Measurements from ENCODE around the gene METTL22. TPM values are rescaled to one million over a fixed set of nuclear protein-coding genes. Genes with fewer than 3 reads are reported as not detected.

Gene METTL22
- total and polyA plus RNA-seq, 12 donors = 8.4 to 67.1 (median 25.3) TPM

- DNase-seq = no peak
- WGBS, 4 donors = 74 to 79% (median 76%) methylated on average over 4 to 5 of the region's 5 CpGs
- Histone ChIP-seq H3K4me1 (replicated peaks in 1 of 2) (peaks cover 7 to 16% of the 10 kb centered on the region in 2 donors), H3K9me3 (replicated peaks in 1 of 3) (no peaks in the 10 kb centered on the region), H3K36me3 (replicated peaks in 1 of 2) (no peaks in the 10 kb centered on the region), H3K4me3 (no peak overlapping the region), H3K27ac (no peak overlapping the region), H3K27me3 (no peaks in the 10 kb centered on the region)
- intact Hi-C loops (cut with DNase I) = no loop called here
- TF ChIP-seq POLR2A (IDR thresholded peaks at IDR 0.05) = no peak
- TF ChIP-seq, protein P1, sequence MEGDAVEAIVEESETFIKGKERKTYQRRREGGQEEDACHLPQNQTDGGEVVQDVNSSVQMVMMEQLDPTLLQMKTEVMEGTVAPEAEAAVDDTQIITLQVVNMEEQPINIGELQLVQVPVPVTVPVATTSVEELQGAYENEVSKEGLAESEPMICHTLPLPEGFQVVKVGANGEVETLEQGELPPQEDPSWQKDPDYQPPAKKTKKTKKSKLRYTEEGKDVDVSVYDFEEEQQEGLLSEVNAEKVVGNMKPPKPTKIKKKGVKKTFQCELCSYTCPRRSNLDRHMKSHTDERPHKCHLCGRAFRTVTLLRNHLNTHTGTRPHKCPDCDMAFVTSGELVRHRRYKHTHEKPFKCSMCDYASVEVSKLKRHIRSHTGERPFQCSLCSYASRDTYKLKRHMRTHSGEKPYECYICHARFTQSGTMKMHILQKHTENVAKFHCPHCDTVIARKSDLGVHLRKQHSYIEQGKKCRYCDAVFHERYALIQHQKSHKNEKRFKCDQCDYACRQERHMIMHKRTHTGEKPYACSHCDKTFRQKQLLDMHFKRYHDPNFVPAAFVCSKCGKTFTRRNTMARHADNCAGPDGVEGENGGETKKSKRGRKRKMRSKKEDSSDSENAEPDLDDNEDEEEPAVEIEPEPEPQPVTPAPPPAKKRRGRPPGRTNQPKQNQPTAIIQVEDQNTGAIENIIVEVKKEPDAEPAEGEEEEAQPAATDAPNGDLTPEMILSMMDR (IDR thresholded peaks at IDR 0.05) = no peak
Observed at GRCh38 chr16:8676160-8676547, 54.7 kb downstream of the METTL22 start.

- 73 to 98% (median 85%) methylated on average over 5 to 7 of the region's 7 CpGs for WGBS, 4 donors
- Histone ChIP-seq H3K27me3 (no peaks in the 10 kb centered on the region), H3K27ac (no peak overlapping the region), H3K36me3 (replicated peaks in 1 of 2) (no peaks in the 10 kb centered on the region), H3K4me1 (replicated peaks in 1 of 2) (peaks cover 7 to 16% of the 10 kb centered on the region in 2 donors), H3K9me3 (replicated peaks in 1 of 3) (no peaks in the 10 kb centered on the region), H3K4me3 (no peak overlapping the region)
- intact Hi-C loops (cut with DNase I) = no loop called here
- DNase-seq = no peak
- TF ChIP-seq, protein P1 (IDR thresholded peaks at IDR 0.05) = no peak
- no peak for TF ChIP-seq POLR2A (IDR thresholded peaks at IDR 0.05)
Observed at GRCh38 chr16:8676737-8677375, 55.4 kb downstream of the METTL22 start.

- no peaks in the 10 kb centered on the region for H3K9me3 ChIP-seq (replicated peaks in 1 of 3)
- no peak overlapping the region for H3K27ac ChIP-seq
- H3K27me3 ChIP-seq = no peaks in the 10 kb centered on the region
- DNase-seq = no peak
- peaks cover 7 to 16% of the 10 kb centered on the region in 2 donors for H3K4me1 ChIP-seq (replicated peaks in 1 of 2)
- intact Hi-C loops (cut with DNase I) = no loop called here
- TF ChIP-seq, protein P1 (IDR thresholded peaks at IDR 0.05) = no peak
- TF ChIP-seq POLR2A (IDR thresholded peaks at IDR 0.05) = no peak
- WGBS, 4 donors = 92 to 97% (median 95%) methylated on average over 5 of the region's 5 CpGs
- H3K4me3 ChIP-seq = no peak overlapping the region
- H3K36me3 ChIP-seq (replicated peaks in 1 of 2) = no peaks in the 10 kb centered on the region
Observed at GRCh38 chr16:8677481-8677880, 56.0 kb downstream of the METTL22 start.

DNA sequence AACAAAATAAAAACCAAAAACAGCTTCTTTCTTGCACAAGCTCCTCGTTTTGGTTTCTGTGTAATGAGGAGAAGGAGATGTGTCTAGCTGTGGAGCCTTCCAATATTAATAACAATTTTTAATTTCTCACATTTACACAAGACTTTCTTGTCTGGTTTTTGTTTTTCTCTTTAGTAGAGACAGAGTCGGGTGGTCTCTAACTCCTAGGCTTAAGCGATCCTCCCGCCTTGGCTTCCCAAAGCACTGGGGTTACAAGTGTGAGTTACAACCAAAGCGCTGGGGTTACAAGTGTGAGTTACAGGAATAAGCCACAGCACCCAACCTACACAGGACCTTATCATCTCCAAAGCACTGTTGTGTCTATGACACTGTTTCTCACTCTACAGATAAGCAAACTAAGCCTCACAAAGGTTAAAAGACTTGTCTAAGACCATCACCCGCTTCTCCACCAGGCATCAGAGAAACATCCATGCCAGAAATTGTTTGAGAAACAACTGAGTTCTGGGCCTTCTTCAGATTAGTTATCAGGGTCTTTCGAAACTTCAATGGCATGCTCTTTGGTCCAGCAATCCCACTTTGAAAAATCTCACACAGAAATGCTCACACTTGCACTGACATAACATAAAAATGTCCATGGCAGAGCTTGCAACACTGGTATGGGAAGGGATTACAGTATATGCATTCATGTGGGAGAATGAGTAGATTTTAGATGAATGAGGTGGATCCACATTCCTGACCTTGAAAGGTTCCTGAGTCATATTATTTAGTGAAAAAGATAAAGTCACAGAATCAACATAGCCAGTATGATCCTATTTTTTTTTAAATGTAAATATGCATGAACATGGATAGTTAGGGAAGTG, 56.8 kb downstream of the METTL22 start:
- Histone ChIP-seq H3K4me1 (replicated peaks in 1 of 2) (peaks cover 7 to 16% of the 10 kb centered on the region in 2 donors), H3K36me3 (replicated peaks in 1 of 2) (no peaks in the 10 kb centered on the region), H3K9me3 (replicated peaks in 1 of 3) (no peaks in the 10 kb centered on the region), H3K4me3 (no peak overlapping the region), H3K27me3 (no peaks in the 10 kb centered on the region), H3K27ac (no peak overlapping the region)
- intact Hi-C loops (cut with DNase I) = no loop called here
- TF ChIP-seq, protein P1 (IDR thresholded peaks at IDR 0.05) = no peak
- TF ChIP-seq POLR2A (IDR thresholded peaks at IDR 0.05) = no peak
- no peak for DNase-seq
- WGBS, 4 donors = 93 to 95% (median 93%) methylated on average over 7 of the region's 7 CpGs

All from adrenal gland (tissue), 12 donors.